Bronchial epithelial cell (primary cell): ENCODE results near the gene CCDC142. TPM values are rescaled to one million over a fixed set of nuclear protein-coding genes. Genes with fewer than 3 reads are reported as not detected.
"Not testable (repeated sequence)": the region's sequence is repeated elsewhere in the genome, so short reads cannot be mapped to it uniquely, and the experiment has no call there.

Experiments
- DNase-seq: peaks from one replicate; pipeline ENCODE4 v3.0.0-alpha.2; 2010; ENCODE audit warnings: low read depth
- FAIRE-seq: peaks from 2 replicates; lab custom pipeline; 2011; peaks lifted over from hg19 to GRCh38; lab: Jason Lieb, UNC
- H3K27me3 ChIP-seq: 2 replicates; pipeline ENCODE4 v1.5.1; 2011; ENCODE audit warnings: low read length; ENCODE audit not compliant: control insufficient read depth, insufficient read depth
- H3K36me3 ChIP-seq: 2 replicates; pipeline ENCODE4 v1.5.1; 2011; ENCODE audit warnings: low read length; ENCODE audit not compliant: control insufficient read depth, insufficient read depth
- H3K4me3 ChIP-seq: 2 replicates; pipeline ENCODE4 v1.5.1; 2011; ENCODE audit warnings: mild to moderate bottlenecking, low read depth, low read length, control low read depth
- CTCF ChIP-seq: IDR thresholded peaks from 2 replicates; pipeline ENCODE4 v1.5.1; 2011; ENCODE audit warnings: mild to moderate bottlenecking, moderate library complexity, low read length, control low read depth, inconsistent platforms; ENCODE audit not compliant: insufficient read depth, severe bottlenecking
- total RNA-seq: library from RNA; depleted of rRNA; stranded (reverse); fragments of >200 nt; gene quantifications from 2 replicates; pipeline ENCODE4 v1.2.1, GENCODE V29; 2014

CCDC142 gene
- total RNA-seq, 1 donor from 2014 or later, result 12.1 TPM

GRCh38 chr2:74474899-74475298 is 7.9 kb downstream of the CCDC142 start:
- no peak for DNase-seq
- peaks cover 6% of the 10 kb centered on the region for H3K36me3 ChIP-seq
- peak; percentile 44 for TF ChIP-seq CTCF
- H3K27me3 ChIP-seq, result no peaks in the 10 kb centered on the region
- no peak for FAIRE-seq
- no peak overlapping the region for H3K4me3 ChIP-seq

- no peak for TF ChIP-seq CTCF
- FAIRE-seq, result no peak
- no peak for DNase-seq
- no peaks in the 10 kb centered on the region for H3K27me3 ChIP-seq
- H3K4me3 ChIP-seq, result no peak overlapping the region
- peaks cover 6% of the 10 kb centered on the region for H3K36me3 ChIP-seq
These were observed 8.3 kb downstream of the CCDC142 start for GRCh38 chr2:74474481-74474880.

GRCh38 chr2:74472945-74473258 is 9.9 kb downstream of the CCDC142 start:
- peak; percentile 10 for DNase-seq
- Histone ChIP-seq H3K4me3 (peak overlapping the region; percentile 84), H3K27me3 (no peaks in the 10 kb centered on the region), H3K36me3 (peaks cover 6% of the 10 kb centered on the region)
- no peak for TF ChIP-seq CTCF
- FAIRE-seq, result no peak

GRCh38 chr2:74472086-74472944 is 10.5 kb downstream of the CCDC142 start, which contains the start of gene MRPL53:
Gene MRPL53 (minus strand): TSS chr2:74472680. CDS start chr2:74472660, 20 bp downstream.
- FAIRE-seq (no peak), DNase-seq (peak; percentile 87)
- no peaks in the 10 kb centered on the region for H3K27me3 ChIP-seq
- no peak for TF ChIP-seq CTCF
- peaks cover 6% of the 10 kb centered on the region for H3K36me3 ChIP-seq
- H3K4me3 ChIP-seq, result peak within 1 kb of the TSS; percentile 84

DNA sequence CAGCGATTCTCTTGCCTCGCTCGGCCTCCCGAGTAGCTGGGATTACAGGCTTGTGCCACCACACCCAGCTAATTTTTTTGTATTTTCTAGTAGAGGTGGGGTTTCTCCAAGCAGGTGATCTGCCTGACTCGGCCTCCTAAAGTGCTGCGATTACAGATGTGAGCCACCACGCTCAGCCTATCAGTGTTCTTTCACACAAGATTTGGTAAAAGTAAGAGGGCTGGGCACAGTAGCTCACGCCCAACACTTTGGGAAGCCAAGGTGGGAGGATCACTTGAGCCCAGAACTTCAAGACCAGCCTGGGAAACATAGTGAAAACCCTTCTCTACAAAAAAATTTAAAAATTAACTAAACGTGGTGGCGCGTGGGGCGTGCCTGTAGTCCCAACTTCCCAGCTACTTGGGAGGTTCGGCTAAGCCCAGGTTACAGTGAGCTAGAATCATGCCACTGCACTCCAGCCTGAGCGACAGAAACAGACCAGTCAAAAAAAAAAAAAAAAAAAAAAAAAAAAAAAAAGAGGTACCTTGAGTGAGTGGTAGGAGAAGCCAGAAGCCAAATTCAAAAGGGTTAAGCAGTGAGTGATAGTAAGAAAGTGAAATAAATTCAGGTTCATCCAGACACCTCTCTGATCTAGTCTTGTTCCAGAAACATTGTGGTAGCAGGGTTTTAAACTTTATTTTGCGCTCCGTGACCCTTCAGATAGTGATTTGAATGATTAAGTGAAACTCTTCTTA is 11.3 kb downstream of the CCDC142 start:
- DNase-seq, result no peak
- peak overlapping the region; percentile 84 for H3K4me3 ChIP-seq
- no peak for FAIRE-seq
- TF ChIP-seq CTCF, result no peak
- H3K27me3 ChIP-seq, result no peaks in the 10 kb centered on the region
- peaks cover 4% of the 10 kb centered on the region for H3K36me3 ChIP-seq

DNA sequence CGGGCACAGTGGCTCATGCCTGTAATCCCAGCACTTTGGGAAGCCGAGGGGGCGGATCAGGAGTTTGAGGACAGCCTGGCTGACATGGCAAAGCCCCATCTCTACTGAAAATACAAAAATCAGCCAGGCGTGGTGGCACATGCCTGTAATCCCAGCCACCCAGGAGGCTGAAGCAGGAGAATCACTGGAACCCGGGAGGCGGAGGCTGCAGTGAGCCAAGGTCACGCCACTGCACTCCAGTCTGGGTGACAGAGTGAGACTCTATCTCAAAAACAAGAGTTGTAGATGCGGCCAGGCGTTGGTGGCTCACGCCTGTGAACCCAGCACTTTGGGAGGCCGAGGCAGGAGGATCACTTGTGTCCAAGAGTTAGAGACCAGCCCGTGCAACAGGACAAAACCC is 12.1 kb downstream of the CCDC142 start:
- not testable (repeated sequence) for H3K27me3 ChIP-seq, FAIRE-seq, H3K4me3 ChIP-seq, DNase-seq, H3K36me3 ChIP-seq
